HG02870 (cell line): ENCODE measurements around the gene CCNL1.
A peak's percentile ranks its signal among the peaks of the same experiment; 100 is the strongest.
"Not testable (repeated sequence)": the region's sequence is repeated elsewhere in the genome, so short reads cannot be mapped to it uniquely, and the experiment has no call there.

Experiments
- ATAC-seq: cut with Tn5 transposase; IDR thresholded peaks from one replicate; pipeline ENCODE4 v1.9.1; 2021; ENCODE audit warnings: mild to moderate bottlenecking, moderate library complexity; ENCODE audit not compliant: unreplicated experiment

CCNL1 gene

DNA sequence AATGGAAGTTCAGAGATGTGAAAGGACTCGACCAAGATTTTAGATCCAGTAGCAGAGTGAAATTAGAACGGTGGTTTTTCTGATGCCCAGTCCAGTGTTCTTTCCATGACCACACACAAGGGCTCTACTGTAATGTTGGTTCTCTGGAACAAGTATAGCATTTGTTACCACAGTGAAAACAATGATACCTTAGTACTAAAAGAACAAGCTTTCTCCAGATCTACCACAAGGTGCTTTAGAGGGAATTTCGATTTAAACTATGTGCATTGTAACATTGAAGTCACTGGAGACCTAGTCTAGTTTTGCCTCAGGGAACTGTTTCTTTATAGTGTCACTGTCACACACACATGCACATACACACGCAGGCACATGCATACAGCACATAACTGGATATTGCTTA is 12.8 kb upstream of the CCNL1 start:
- no peak for ATAC-seq

DNA sequence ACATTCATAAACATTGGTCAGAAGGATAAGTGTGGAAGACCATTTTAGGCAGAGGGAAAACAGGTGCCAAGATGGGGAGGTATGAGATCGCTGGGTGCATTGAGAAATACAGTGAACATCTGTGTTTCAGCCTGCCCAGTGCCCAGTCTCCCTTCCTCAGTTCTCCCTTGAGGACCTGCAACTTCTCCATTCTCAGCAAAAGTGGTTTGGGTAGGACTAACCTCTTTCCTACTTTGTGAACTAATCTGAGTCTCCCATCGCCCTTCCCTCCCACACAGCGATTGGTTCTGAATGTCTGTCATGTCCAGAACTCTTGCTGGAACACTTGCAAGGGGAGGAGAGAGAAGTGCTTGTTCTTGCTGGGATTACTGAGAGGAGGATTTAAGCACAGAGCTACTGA is 10.9 kb upstream of the CCNL1 start:
- ATAC-seq: no peak

DNA sequence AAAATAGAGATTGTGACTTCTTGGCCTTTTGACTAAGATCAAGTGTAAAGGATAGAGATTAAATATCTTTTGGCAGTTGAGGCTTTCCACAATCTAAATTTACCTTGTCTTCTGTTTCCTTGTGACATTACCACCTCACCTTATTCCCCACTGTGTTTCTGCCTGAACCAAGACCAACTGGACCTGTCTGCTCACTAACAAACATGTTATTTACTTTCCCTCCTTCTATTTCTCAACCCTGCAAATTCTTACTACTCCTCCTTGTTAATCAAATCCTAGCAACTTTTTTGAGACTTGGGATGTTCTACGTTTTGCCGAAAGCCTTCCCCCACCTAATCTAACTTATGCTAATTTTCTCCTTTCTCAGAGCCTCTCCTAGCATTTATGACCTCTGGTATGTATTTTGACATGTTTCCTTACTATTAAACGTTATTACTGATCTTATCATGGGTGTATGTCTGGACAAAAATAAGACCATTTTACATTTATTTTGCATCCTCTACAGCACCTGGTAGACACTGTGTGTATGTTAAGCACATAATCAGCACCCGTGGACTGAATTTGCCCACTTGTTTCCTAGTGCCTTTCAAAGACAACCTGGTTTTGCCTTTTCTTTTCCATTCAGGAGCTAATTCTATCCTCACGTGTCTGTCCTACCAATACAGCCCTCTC is 7.6 kb upstream of the CCNL1 start:
- no peak for ATAC-seq

DNA sequence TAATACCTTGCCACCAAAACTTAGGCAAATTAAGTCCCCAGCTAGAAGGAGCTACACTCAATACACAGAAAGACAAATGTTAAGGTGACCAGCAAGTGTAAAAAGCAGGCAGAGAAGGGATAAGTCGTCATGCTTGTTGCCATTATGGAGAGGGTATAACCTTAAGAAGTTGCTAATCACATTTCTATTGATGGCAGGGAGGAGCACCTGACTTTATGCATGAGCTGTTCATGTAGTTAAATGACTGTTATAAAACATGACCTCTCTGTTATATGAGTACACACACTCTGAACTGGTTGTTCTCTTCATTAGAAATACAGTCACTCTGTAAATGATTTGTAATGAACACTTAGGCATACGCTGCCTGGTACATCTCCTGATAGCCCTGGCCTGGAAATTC is 6.6 kb upstream of the CCNL1 start:
- peak; percentile 59 for ATAC-seq

DNA sequence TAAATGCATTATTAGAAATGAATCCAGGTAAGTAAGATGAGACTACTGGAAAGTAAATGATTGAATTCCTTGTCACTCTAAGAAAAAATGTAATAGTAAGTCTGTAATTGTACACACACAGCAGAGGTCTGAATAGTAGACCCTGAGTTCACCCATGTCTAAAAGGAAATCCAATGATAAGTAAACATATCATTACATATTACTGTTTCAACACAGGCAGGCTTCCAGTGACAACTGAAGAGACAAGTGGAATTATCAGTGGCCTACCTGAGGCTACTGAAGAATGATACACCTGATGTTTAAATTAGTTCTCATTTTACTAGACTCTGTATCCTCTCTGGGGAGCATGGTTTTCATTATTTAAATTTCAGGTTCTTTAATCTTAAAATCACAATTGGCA is 6.2 kb upstream of the CCNL1 start:
- ATAC-seq: peak; percentile 13

DNA sequence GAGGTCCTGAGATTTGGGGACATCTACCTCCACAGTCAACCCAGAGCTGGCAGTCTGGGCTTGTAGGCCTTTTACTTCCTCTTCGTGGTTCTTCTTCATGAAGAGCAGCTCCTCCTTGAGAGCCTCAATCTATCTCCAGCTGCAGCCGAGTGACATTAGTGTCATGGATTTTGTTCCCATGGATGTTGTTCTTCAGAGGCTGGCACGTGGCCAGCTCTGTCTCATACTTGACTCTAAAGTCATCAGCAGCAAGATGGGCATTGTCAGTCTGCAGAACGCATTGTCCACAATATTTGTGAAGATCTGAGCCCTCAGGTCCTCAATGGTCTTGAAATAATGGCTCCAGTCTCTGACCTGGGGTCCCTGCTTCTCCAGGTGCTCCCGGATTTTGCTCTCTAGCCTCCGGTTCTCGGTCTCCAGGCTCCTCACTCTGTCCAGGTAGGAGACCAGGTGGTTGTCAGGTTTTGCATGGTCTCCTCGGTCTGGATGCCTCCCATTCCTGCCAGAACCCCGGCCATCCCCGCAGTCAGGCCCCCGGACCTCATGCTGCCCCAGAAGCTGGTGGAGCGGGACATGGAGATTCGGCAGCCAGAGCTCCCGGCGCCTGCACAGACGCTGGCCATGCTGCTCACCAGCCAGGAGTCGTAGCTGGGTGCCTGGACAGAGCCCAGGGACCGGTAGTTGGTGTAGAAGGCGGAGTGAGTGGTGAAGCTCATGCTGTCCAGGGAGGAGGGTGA is 3.4 kb upstream of the CCNL1 start:
- ATAC-seq: no peak

DNA sequence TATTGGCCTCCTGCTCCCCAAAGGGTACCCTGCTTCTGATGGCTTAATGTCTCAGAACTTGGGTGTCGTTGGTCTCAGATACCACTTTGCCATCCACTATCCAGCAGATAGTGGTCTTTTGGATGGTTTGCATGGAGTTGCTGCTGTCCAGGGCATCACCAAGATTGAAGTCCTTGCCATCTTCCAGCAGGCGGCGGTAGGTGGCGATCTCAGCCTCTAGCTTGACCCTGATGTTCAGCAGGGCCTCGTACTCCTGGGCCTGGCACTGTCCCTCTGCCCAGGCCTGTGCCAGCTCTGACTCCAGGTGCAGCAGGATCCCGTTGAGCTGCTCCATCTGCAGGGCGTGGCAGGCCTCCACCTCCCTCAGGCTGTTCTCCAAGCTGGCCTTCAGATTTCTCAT is 2.7 kb upstream of the CCNL1 start:
- not testable (repeated sequence) for ATAC-seq

DNA sequence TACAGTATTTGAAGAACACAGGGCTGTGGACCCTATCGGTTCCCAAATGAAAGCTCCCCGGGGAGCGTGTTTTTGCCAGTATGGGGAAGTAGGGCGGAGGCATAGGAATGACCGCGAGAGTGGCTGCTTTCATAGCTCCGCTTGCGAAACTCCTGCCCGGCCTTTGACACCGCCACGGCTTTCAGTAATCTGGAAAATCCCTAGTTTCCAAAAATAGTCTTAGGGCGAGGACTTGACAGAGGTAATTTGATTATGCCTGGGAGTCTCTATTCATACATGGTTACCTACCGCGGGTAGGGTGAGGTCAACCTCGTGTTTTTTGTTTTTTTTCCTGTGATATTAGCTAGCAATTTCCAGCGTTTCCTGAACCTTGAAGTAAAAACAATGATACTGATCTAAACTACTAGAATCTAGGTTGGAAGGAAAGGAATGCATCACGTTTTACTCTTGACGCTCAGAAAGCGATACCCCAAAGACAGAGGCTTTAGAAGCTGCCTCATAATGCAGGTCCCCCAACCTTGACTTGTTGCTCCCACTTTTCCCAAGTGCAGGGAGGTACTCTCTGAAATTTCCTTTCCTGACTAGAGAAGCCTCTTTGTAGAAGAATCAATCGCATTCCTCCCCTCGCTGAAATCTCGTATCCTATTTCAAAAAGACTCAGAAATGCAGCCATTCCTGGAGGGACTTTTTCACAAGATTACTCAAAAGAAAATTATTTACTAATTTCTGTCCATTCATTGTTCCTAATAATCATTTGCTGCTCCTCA is 894 bp upstream of the CCNL1 start:
- ATAC-seq: peak; percentile 32

DNA sequence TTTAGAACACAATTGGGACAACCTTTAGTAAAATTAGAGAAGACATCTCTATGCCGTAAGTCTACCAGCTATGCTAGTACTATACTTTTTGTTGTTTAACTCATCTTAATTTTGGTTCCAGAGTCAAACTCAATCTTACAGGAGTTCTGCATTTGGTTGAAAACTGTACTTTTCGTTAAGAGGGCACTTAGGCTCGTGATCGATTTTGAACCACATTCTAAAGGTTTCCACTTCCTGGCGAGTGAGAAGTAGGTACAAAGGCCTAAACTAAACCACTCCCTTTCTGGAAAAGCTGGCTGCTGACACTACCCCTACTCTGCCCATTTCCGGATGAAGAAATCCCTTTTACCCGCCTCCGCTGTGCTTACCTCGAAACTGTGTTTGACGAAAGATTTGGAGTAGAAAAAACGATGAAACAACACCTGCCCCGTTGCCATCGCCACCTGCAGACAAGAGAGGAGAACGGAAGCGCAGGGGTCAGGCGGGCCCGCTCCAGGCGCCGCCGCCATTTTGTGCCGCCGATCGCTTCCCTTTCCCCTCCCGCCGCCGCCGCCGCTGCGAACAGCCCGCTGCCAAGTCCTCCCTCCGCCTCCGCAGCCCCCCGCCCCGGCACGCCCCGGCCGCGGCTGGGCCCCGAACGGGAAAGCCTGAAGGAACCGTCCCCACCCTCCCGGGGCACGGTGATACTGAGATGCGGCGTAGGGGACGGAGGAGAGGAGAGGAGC is 748 bp downstream of the CCNL1 start:
- peak; percentile 45 for ATAC-seq

DNA sequence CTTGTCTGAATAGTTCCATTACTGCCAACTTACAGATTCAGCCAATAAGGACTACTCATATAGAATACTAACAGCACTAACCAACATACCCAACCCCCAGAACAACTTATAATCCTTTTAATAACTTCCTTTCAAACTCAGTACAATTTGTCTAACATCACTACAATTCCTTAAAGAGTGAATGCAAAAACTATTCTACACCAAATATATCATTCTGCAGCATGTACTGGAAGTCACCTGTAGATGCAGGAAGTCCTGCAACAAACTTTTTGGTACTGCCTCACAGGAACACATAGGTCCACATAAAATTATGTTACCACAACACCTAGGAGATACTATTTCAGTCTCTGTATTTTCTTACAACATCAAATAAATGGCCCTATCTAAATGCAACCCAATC is 2.1 kb downstream of the CCNL1 start:
- no peak for ATAC-seq

DNA sequence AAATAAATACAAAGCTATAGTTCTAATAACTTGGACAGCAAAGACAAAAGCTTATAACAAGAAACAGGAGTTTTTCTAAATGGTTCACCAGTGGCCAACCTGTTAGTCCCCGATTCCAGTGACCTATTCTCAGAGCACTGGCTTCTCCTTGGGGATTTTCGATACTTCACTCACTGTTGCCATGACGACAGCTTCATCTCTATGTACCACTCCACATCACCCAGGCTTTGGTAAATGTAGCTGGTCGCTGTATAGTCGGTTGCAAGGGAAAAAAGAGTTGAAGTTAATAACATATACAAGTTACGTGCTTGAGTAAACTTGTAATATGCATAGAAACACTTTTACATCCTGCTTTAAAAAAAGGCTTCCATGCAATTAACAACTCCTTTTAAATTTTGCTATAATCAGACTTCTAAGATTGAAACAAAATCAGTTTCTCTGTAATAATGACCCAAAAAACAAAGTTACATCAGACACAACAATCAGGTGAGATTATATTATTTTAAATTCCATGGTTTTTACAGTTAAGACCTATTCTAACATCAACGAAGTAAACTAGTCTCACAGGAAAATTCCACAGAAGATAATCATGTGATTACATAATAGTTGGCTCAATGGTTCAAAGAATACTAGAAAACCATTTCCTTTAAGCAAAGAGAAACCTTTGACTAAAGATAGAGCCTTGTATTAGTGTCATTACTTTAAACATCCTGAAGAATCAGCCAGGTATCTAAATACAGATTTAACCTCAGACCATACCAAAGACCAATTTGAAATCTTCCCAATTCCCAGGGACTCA is 2.9 kb downstream of the CCNL1 start:
- ATAC-seq: no peak

DNA sequence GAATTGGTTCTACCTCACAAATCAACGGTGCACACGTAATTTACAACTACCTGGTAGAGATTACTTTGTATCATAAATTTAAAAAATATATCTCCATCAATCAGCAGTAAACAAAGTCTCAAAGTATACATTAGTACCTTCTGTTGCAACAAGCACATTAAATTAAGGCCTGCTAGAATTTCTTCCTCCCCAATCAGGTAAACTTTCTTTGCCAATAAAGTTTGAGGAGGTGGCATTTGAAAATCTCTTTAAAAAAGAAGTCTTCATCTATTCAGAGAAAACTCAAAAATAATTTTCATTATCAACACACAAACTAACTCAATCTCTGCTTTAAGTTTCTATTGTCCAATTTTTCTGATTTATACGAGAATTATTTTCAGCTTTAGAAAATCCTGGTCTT is 4.4 kb downstream of the CCNL1 start:
- no peak for ATAC-seq

DNA sequence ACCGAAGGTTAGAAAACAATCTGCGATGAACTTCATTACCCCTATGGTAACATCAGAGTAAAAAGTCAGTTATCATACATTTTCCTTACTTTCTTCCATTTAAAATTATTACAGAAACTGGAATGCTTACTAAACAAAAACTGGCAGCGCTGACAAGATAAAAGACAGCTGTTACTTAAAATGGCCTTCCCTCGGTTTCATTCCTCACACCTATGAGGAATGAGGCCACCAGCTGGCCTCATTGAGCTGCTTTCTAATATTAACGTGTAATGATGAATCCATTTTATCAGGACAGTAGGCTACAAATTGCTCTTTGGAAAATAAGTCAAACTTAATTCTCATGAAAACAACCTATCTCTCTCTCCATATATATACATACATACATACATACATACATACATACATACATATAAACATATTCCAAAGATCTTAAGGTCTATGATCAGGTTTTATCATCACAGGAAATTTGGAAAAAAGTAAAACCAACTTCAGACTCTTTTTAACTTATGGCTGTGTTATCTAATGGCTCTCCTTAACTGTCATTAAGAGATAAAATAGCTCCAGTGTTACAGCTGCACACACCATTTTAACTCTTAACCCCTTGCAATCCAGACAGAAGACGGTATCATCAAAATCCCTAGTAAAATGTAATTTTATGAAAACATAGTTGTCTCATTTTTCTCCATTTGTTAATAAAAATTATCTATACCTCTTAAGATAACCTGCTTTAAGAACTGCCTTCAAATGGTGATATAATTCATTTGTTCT is 5.2 kb downstream of the CCNL1 start:
- ATAC-seq: no peak

DNA sequence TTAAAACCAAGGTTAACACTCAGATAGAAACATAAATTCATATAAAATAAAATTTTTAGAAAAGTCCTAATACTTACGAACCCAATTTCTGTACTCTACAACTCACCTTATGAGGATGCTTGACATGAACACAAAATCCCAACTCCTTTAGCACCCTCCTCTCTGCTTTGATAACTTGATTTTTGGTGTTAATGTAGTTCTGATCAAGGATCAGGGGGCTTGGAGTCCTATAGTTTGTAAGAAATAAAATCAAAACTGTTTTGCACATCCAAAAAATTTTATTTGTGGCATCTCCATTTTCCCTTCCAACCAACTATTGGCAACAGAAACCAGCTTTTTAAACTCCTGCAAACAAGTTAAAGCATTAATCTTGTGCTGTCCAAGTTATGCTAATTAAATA is 7.0 kb downstream of the CCNL1 start:
- ATAC-seq: no peak

DNA sequence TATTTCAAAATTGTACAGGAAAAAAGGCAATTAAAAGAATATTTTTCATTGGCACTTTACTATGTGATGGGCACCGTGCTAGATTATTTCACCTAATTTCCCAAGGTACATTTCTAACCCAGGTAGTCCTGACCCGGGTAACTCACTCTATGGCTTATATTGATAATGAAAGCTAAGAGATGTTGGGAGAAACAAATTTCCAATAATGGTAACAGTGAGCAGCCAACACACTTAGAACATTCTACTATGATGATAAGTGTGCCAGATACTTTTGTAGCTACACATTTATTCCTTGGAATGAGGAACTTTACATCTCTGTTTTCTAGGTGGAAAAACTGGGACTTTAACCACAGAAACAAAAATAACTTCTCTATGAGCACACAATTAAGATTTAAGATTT is 7.5 kb downstream of the CCNL1 start:
- ATAC-seq: no peak

DNA sequence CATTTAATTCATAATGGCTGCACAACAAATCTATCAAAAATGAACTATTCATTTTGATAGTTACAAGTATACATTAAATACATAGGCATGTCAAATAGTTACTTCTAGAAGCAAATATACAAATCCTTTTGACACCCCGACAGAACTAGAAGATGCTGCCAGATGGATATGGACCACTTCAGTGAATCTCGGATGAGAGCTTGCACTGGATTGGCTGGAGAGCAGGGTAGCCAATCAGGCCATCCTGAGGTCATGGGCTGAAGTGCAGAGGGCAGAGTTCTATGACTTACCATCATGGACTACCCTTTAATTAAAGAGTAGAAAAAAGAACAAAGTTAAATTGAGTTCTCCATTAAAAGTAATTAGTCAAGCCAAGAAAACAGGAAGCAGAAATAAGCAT is 8.3 kb downstream of the CCNL1 start:
- no peak for ATAC-seq

DNA sequence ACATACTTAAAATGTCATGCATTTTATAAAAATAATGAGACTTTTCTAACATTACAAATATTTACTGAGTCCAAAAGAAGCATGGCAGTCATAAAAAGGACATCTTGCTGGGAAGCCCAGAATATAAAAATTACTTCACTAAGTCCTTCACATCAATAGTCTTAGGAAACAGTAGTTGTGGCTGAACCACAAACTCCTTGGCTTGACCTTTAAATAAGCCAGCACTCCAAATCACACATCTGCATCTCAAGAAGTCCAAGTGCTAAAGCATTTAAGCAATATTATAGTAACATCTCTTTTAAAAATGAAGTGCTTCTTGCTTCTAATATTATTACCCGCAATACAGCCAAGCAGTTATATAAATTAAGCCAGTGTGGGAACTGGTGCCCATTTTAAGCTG is 8.8 kb downstream of the CCNL1 start:
- ATAC-seq: no peak

DNA sequence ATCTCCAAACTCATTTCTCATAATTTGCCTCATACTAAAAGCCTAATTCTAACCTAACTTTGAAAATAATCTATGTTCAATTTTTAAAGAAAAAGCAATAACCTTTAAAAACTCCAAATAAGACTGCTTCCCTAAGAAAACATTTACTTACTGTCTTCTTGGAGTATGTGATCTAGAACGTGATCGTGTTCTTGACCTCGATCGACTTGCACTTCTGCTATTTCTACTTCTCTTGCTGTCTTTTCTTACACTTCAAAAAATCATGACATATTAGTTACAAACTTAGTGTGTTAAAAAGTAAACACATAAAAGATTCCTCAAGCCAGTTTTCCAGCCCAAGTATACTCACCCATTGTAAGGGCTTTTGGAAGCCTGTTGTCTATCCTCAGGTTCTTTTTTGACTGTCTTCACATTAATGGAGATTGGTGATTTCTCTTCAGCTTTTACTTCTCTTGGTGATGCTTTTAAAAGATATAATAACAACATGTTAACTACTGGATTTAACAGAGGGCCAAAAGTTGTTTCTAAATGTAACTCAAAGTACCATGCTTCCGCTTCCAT is 10.7 kb downstream of the CCNL1 start:
- no peak for ATAC-seq

DNA sequence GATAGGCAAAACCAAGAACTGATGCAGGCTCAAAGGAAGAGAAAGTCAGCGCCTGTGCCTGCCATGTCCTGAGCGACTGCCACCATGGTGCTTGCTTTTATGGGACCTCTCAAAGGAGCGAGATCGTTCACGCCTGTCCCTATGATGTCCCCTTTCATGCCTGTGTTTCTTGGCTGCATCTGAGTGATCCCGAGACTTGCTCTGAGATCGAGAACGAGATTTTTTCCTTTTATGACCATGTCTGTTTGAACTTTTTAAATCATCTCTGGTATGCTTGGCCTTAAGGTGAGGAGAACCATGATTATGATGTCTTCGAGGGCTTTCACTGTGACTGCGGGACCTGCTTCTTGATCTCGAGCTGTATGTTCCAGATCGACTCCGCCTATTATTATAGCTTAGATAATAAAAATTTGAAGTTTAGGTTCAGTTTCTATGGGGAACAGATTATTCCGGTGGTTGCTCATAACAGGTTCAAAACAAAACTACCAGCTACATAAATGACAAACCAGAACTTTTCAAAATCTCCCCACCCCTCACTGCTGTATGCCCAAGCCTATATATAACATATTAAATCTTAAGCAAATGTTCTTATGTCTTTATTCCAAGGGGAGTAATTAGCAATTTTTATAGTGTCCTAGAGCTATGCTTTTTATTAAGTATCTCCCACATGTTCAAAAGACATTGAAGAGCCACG is 11.6 kb downstream of the CCNL1 start:
- ATAC-seq: peak; percentile 67
